IMR-90 (cell line): ENCODE measurements around the gene SPDYE8. TPM values are rescaled to one million over a fixed set of nuclear protein-coding genes. Genes with fewer than 3 reads are reported as not detected.
"Not testable (repeated sequence)": the region's sequence is repeated elsewhere in the genome, so short reads cannot be mapped to it uniquely, and the experiment has no call there.

Experiments
- ATAC-seq: fragments of 200-7000 bp; cut with Tn5 transposase; 2 replicates; pipeline ENCODE4 v1.9.1; 2020; ENCODE audit warnings: low read depth, mild to moderate bottlenecking, moderate library complexity
- BruUV-seq: library from RNA; stranded (reverse); fragments of 400-500 nt; replicated peaks from 2 replicates; lab custom pipeline; 2021; lab: Mats Ljungman, UMichigan
- CTCF ChIA-PET: fragments of 300-600 bp; formaldehyde crosslinking; extraction: SDS; loops from one replicate; lab custom pipeline; 2021; ENCODE audit warnings: antibody characterized with exemption; lab: Yijun Ruan, JAX
- POLR2A ChIA-PET: fragments of 300-600 bp; sonication (Branson Sonifier 250); formaldehyde crosslinking; loops from one replicate; lab custom pipeline; 2022; ENCODE audit warnings: antibody characterized with exemption; ENCODE audit not compliant: unreplicated experiment; lab: Charles Lee
- DNase-seq: peaks from one replicate; pipeline ENCODE4 v3.0.0; 2013
- H2AFZ ChIP-seq: replicated peaks from 2 replicates; pipeline ENCODE3; 2013; ENCODE audit warnings: low read length, mild to moderate bottlenecking; ENCODE audit not compliant: poor library complexity
- H2AK5ac ChIP-seq: 2 replicates; pipeline ENCODE4 v1.6.1; 2013; ENCODE audit warnings: low read depth, low read length, inconsistent platforms
- H2AK9ac ChIP-seq: replicated peaks from 2 replicates; pipeline ENCODE3; 2013; ENCODE audit warnings: mild to moderate bottlenecking, low read depth, low read length, moderate library complexity; ENCODE audit not compliant: poor library complexity
- H2BK120ac ChIP-seq: 2 replicates; pipeline ENCODE4 v1.6.1; 2013; ENCODE audit warnings: low read depth, low read length, inconsistent platforms
- H2BK15ac ChIP-seq: 3 replicates; pipeline ENCODE4 v1.6.1; 2013; ENCODE audit warnings: low read depth, low read length, inconsistent platforms
- H2BK20ac ChIP-seq: 2 replicates; pipeline ENCODE4 v1.6.1; 2013; ENCODE audit warnings: low read depth, mild to moderate bottlenecking, inconsistent platforms, low read length, moderate library complexity
- H2BK5ac ChIP-seq: 2 replicates; pipeline ENCODE4 v1.6.1; 2013; ENCODE audit warnings: mild to moderate bottlenecking, low read depth, low read length, inconsistent platforms; ENCODE audit not compliant: poor library complexity, severe bottlenecking
- H3K14ac ChIP-seq: replicated peaks from 2 replicates; pipeline ENCODE4 v1.6.1; 2013; ENCODE audit warnings: low read depth, low read length, inconsistent platforms
- H3K18ac ChIP-seq: 2 replicates; pipeline ENCODE4 v1.6.1; 2013; ENCODE audit warnings: low read depth, low read length, control low read depth
- H3K23ac ChIP-seq: 2 replicates; pipeline ENCODE4 v1.6.1; 2013; ENCODE audit warnings: low read depth, low read length, inconsistent platforms
- H3K27ac ChIP-seq: 2 replicates; pipeline ENCODE4 v1.5.1; 2013; ENCODE audit warnings: mild to moderate bottlenecking, control low read depth, low read length; ENCODE audit not compliant: insufficient read depth
- H3K27me3 ChIP-seq: 2 replicates; pipeline ENCODE4 v1.6.1; 2013; ENCODE audit warnings: low read length; ENCODE audit not compliant: control insufficient read depth, insufficient read depth
- H3K36me3 ChIP-seq: 2 replicates; pipeline ENCODE4 v1.6.1; 2013; ENCODE audit warnings: low read length, mixed read lengths; ENCODE audit not compliant: control insufficient read depth, insufficient read depth
- H3K4ac ChIP-seq: 2 replicates; pipeline ENCODE4 v1.6.1; 2013; ENCODE audit warnings: low read depth, low read length, inconsistent platforms
- H3K4me1 ChIP-seq: 2 replicates; pipeline ENCODE4 v1.6.1; 2013; ENCODE audit warnings: low read length, mixed read lengths; ENCODE audit not compliant: control insufficient read depth, insufficient read depth
- H3K4me2 ChIP-seq: 2 replicates; pipeline ENCODE4 v1.6.1; 2013; ENCODE audit warnings: low read depth, mild to moderate bottlenecking, control low read depth, low read length, moderate library complexity
- H3K4me3 ChIP-seq: 2 replicates; pipeline ENCODE4 v1.5.1; 2013; ENCODE audit warnings: low read depth, mild to moderate bottlenecking, control low read depth, low read length, moderate library complexity; ENCODE audit not compliant: insufficient read depth
- H3K56ac ChIP-seq: 2 replicates; pipeline ENCODE4 v1.6.1; 2013; ENCODE audit warnings: low read length, inconsistent platforms; ENCODE audit not compliant: insufficient read depth; ENCODE audit errors: extremely low read depth
- H3K79me1 ChIP-seq, 2 experiments: 2 replicates each; pipeline ENCODE4 v1.6.1; 2013; ENCODE audit warnings: low read length in 2 of 2, inconsistent platforms in 1 of 2, low read depth in 1 of 2
- H3K9ac ChIP-seq: 2 replicates; pipeline ENCODE4 v1.6.1; 2013; ENCODE audit warnings: low read depth, low read length, control low read depth
- H3K9me1 ChIP-seq: 2 replicates; pipeline ENCODE4 v1.6.1; 2013; ENCODE audit warnings: low read length, inconsistent platforms; ENCODE audit not compliant: insufficient read depth
- H3K9me3 ChIP-seq: 2 replicates; pipeline ENCODE4 v1.6.1; 2013; ENCODE audit warnings: low read length; ENCODE audit not compliant: control insufficient read depth, insufficient read depth
- H4K20me1 ChIP-seq: 2 replicates; pipeline ENCODE4 v1.6.1; 2013; ENCODE audit warnings: low read length, inconsistent platforms; ENCODE audit not compliant: insufficient read depth
- H4K5ac ChIP-seq: 2 replicates; pipeline ENCODE4 v1.6.1; 2013; ENCODE audit warnings: mild to moderate bottlenecking, low read depth, low read length, control low read depth
- H4K8ac ChIP-seq, 2 experiments: 2 replicates each; pipeline ENCODE4 v1.6.1; 2013; ENCODE audit warnings: low read depth in 2 of 2, low read length in 2 of 2, control low read depth in 1 of 2, inconsistent platforms in 1 of 2
- H4K91ac ChIP-seq: 2 replicates; pipeline ENCODE4 v1.6.1; 2013; ENCODE audit warnings: low read depth, low read length, inconsistent platforms; ENCODE audit not compliant: insufficient read depth
- WGBS, 2 experiments: methylation state at CpG; one replicate each; pipeline versions ENCODE4 v1.1.5 to v1.1.7; 2013; ENCODE audit warnings: missing lambda C conversion rate in 2 of 2; ENCODE audit not compliant: insufficient read length in 1 of 2; ENCODE audit errors: extremely low coverage in 2 of 2; 5-methylcytosine and 5-hydroxymethylcytosine counted together
- dilution Hi-C: fragments of 300-500 bp; cut with HindIII; formaldehyde crosslinking; loops from one replicate; pipeline ENCODE4 v1.14.3; 2018; ENCODE audit warnings: low sequenced_read_pairs; ENCODE audit not compliant: unreplicated experiment
- in situ Hi-C: fragments of 300-500 bp; cut with MboI; formaldehyde crosslinking; loops from 3 replicates; pipeline ENCODE4 v1.14.3; 2019; ENCODE audit warnings: low sequenced_read_pairs, inconsistent platforms, mixed read lengths
- intact Hi-C: fragments of 100-400 bp; cut with micrococcal nuclease; formaldehyde crosslinking; loops from 2 replicates; pipeline ENCODE4 v1.10.0; 2022
- polyA plus RNA-seq, 3 experiments: library from polyadenylated mRNA; depleted of rRNA; stranded (reverse); fragments of >200 nt; gene quantifications; 2 replicates each; pipeline ENCODE4 v1.2.3, GENCODE V29; 2012; ENCODE audit warnings: low replicate concordance in 1 of 3
- total RNA-seq: library from RNA; depleted of rRNA; stranded (reverse); fragments of >200 nt; gene quantifications from 2 replicates; pipeline ENCODE4 v1.2.3, GENCODE V29; 2012

The SPDYE8 gene
- total and polyA plus RNA-seq, 2 of the 4 experiments (the other 2 are of a cell fraction), result not detected

- H3K79me1 ChIP-seq, H2AFZ ChIP-seq, DNase-seq, H3K27ac ChIP-seq, H3K18ac ChIP-seq, H4K8ac ChIP-seq, H3K14ac ChIP-seq, H3K4me3 ChIP-seq, H2AK9ac ChIP-seq, H3K4ac ChIP-seq, intact Hi-C loops, H4K91ac ChIP-seq, H3K4me1 ChIP-seq, H3K4me2 ChIP-seq, H3K9me3 ChIP-seq, H4K5ac ChIP-seq, H3K56ac ChIP-seq, H2BK20ac ChIP-seq, H3K9me1 ChIP-seq, ATAC-seq, H3K27me3 ChIP-seq, CTCF ChIA-PET, H3K36me3 ChIP-seq, H2BK5ac ChIP-seq, POLR2A ChIA-PET, H2AK5ac ChIP-seq, H3K23ac ChIP-seq, H4K20me1 ChIP-seq, H2BK15ac ChIP-seq, H2BK120ac ChIP-seq, H3K9ac ChIP-seq, in situ Hi-C loops, dilution Hi-C loops: not testable (repeated sequence)
- no CpG with 5 or more reads among the region's 11 CpGs for WGBS, 2 experiments
- TSS peak; percentile 28 for BruUV-seq
Observed at GRCh38 chr7:72997887-72998468, 31.6 kb downstream of the SPDYE8 start.

GRCh38 chr7:72997447-72997846 is 32.1 kb downstream of the SPDYE8 start:
- H3K9me3 ChIP-seq, H4K8ac ChIP-seq, POLR2A ChIA-PET, DNase-seq, H2BK20ac ChIP-seq, H3K9me1 ChIP-seq, H3K56ac ChIP-seq, ATAC-seq, H3K9ac ChIP-seq, H4K91ac ChIP-seq, H2BK15ac ChIP-seq, H3K79me1 ChIP-seq, BruUV-seq, H3K23ac ChIP-seq, H4K20me1 ChIP-seq, H3K4me2 ChIP-seq, H2AFZ ChIP-seq, H2BK5ac ChIP-seq, H3K4me1 ChIP-seq, H3K27ac ChIP-seq, intact Hi-C loops, H3K4me3 ChIP-seq, H3K36me3 ChIP-seq, in situ Hi-C loops, H2AK5ac ChIP-seq, H3K27me3 ChIP-seq, H4K5ac ChIP-seq, CTCF ChIA-PET, dilution Hi-C loops, H3K14ac ChIP-seq, H3K4ac ChIP-seq, H3K18ac ChIP-seq, H2BK120ac ChIP-seq, H2AK9ac ChIP-seq: not testable (repeated sequence)
- WGBS, 2 experiments, result no CpG with 5 or more reads among the region's 8 CpGs
